Ectodermal cell (in vitro differentiated cells): Measurements from ENCODE around the gene AIDA.

Source experiments
- H3K27ac ChIP-seq: 2 replicates; pipeline ENCODE4 v1.7.0; 2013; ENCODE audit warnings: mild to moderate bottlenecking, low read depth, low read length; ENCODE audit not compliant: insufficient read depth, poor library complexity, severe bottlenecking
- H3K27me3 ChIP-seq: 2 replicates; pipeline ENCODE4 v1.7.0; 2013; ENCODE audit warnings: mild to moderate bottlenecking, low read length; ENCODE audit not compliant: insufficient read depth, control insufficient read depth, poor library complexity, severe bottlenecking
- H3K36me3 ChIP-seq: one replicate; pipeline ENCODE4 v1.7.0; 2013; ENCODE audit warnings: low read length; ENCODE audit not compliant: control insufficient read depth, insufficient read depth
- H3K4me1 ChIP-seq: one replicate; pipeline ENCODE4 v1.7.0; 2013; ENCODE audit warnings: low read length; ENCODE audit not compliant: control insufficient read depth, insufficient read depth
- H3K4me3 ChIP-seq: 2 replicates; pipeline ENCODE4 v1.7.0; 2013; ENCODE audit warnings: low read depth, low read length, control low read depth; ENCODE audit not compliant: insufficient read depth
- H3K9me3 ChIP-seq: 2 replicates; pipeline ENCODE4 v1.7.0; 2013; ENCODE audit warnings: mild to moderate bottlenecking, low read length, moderate library complexity; ENCODE audit not compliant: control insufficient read depth
- WGBS, 2 experiments: methylation state at CpG; one replicate each; pipeline ENCODE4 v1.1.7; 2013; ENCODE audit warnings: missing lambda C conversion rate in 2 of 2; 5-methylcytosine and 5-hydroxymethylcytosine counted together

The AIDA gene

DNA sequence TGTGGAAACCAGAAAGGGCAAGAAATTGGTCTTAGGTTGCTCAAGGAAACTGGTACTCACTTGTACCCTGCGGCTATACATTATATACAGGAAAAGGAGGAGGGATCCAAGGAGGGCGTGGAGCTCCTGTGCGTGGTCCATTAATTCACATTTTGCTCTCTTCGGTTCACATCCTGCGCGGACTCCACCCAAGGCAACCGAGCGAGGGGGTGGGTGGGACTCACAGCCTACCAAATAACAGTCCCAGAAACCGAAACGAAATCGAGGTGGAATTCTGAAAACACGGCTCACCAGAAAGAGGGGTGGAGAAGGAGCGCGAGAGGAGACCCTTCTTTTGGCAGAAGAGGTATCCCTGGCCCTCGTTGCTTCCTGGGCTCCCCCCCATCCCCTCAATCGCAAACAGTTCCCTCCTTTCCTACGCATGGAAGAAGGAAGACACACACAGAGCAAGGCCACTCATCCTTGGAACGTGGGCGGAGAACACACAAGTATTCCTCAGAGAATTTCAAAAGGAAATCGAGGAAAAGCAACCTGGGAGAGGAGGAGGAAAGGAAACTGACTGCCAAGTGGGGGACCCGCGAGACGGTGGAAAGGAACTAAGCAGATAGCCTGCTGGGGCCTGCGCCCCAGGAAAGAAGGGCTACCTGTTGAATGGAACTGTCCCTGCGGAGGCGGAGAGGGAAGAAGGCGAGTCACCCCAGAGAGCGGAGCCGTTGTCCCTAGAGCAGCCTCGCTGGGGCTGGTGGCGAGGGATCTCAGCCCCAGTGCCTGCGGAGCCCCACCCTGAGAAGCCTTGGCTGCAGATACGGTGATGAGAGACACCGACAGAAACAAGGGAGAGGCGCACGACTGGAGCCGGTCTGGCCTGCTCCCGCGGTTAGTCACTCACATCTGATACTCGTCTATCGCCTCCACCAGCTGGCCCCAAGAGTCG is 705 bp downstream of the AIDA start:
- H3K9me3 ChIP-seq, result no peaks in the 10 kb centered on the region
- H3K4me3 ChIP-seq, result peak overlapping the region; percentile 79
- 0 to 1% methylated on average over 41 of the region's 42 CpGs for WGBS, 2 experiments

DNA sequence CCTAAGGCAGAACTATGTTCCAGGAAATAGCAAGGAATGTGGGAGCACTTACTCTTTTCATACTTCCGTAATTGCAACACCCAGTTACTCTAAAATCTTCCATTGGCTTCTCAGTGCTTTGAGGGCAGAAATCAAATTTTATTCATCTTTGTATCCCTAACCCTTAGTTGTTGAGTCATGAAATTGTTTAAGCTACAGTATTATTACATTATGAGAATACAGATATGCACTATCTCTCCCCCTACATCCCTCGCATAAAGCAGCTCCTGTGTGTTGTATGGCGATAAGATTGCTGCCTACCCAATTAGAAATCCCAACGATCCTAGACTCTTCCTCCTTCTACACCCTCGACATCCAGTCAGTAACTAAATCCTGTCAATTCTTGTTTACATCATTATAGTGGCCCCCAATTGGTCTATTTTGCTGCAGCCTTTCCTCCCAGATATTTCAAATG is 2.6 kb downstream of the AIDA start:
- H3K4me1 ChIP-seq, result no peaks in the 10 kb centered on the region
- no peaks in the 10 kb centered on the region for H3K9me3 ChIP-seq
- no peak overlapping the region for H3K27ac ChIP-seq
- 91 to 92% methylated on average over 5 of the region's 5 CpGs for WGBS, 2 experiments
- H3K36me3 ChIP-seq, result no peaks in the 10 kb centered on the region
- no peaks in the 10 kb centered on the region for H3K27me3 ChIP-seq
- H3K4me3 ChIP-seq, result no peak overlapping the region

More for the DNA sequence above, 705 bp downstream of the AIDA start:
- Histone ChIP-seq H3K27ac (peak overlapping the region; percentile 30), H3K36me3 (peaks cover 5% of the 10 kb centered on the region), H3K4me1 (no peaks in the 10 kb centered on the region), H3K27me3 (no peaks in the 10 kb centered on the region)

DNA sequence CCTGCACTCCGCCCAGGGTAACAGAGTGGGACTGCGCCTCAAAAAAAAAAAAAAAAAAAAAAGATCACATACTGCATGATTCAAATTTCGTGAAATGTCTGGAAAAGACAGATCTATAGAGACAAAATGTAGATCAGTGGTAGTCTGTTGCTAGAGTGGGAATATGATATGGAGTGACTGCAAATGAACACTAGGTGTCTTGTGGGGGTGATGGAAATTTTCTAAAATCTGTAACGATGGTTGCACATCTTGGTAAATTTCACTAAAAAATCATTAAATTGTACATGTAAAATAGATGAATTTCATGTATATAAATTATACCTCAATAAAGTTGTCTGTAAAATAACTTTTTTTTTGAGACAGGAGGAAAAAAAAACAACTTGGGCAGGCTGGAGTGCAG is 5.5 kb downstream of the AIDA start:
- no peak overlapping the region for H3K4me3 ChIP-seq
- WGBS, 2 experiments, result 67% methylated on average over 3 of the region's 4 CpGs
- no peaks in the 10 kb centered on the region for H3K9me3 ChIP-seq
- peaks cover 10% of the 10 kb centered on the region for H3K36me3 ChIP-seq
- H3K27me3 ChIP-seq, result no peaks in the 10 kb centered on the region
- no peak overlapping the region for H3K27ac ChIP-seq
- H3K4me1 ChIP-seq, result no peaks in the 10 kb centered on the region

DNA sequence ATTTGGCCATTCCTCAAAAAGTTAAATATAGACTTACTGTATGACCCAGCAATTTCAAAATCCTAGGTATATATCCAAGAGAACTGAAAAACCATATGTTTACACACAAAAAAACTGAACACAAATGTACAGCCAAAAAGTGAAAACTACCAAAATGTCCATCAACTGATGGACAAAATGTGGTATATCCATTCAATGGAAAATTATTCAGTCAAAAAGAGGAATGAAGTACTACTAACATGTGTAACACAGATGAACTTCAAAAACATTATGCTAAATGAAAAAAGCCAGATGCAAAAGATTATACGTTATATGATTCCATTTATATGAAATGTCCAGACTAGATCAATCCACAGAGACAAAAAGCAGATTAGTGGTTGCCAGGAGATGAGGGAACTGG is 8.0 kb downstream of the AIDA start:
- Histone ChIP-seq H3K27ac (no peak overlapping the region), H3K4me3 (no peak overlapping the region), H3K36me3 (peaks cover 20% of the 10 kb centered on the region), H3K9me3 (no peaks in the 10 kb centered on the region), H3K27me3 (no peaks in the 10 kb centered on the region), H3K4me1 (no peaks in the 10 kb centered on the region)
- WGBS, 2 experiments, result 94% methylated on average over 1 of the region's 1 CpG; no CpG with 5 or more reads in 1 of the 2 experiments

DNA sequence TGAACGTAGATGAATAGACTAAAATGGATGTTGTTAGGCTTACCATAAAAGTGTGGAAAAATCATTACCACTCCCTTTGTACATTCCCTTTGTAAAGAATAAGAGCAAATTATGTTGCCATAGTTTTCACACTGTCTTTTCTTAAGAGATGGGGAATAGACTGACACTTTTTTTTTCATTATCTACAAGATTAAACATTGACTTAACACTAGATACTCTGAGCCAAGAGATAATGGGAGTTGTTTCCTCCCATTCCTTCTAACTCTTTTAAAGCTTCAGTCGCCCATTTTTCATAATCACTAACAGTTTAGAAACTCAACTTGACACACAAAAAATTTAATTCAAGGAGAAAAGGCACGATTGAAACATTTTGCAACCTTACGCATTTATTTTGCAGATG is 10.1 kb downstream of the AIDA start:
- no peak overlapping the region for H3K4me3 ChIP-seq
- H3K27ac ChIP-seq, result no peak overlapping the region
- 93 to 94% methylated on average over 3 of the region's 4 CpGs for WGBS, 2 experiments
- no peaks in the 10 kb centered on the region for H3K9me3 ChIP-seq
- peaks cover 23% of the 10 kb centered on the region for H3K36me3 ChIP-seq
- H3K27me3 ChIP-seq, result no peaks in the 10 kb centered on the region
- H3K4me1 ChIP-seq, result no peaks in the 10 kb centered on the region

DNA sequence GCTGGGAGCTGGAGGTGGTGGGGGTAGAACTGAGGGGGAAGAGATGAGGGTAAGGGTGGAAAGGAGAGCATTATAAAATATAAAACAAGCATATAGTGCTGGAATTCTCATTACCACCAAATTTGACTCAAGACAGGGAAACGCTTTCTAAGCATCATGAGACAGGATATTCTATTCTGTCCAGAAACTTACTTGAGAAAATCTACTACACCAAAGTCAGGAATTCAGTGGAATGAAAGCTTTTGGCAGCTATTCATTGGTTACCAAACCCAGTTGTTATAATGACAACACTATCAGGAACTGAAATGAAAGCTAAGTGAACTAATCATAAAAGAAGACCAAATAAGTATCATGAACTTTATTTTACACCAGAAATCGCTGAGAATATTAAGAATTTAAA is 14.5 kb downstream of the AIDA start:
- 93 to 96% methylated on average over 1 of the region's 2 CpGs for WGBS, 2 experiments
- H3K9me3 ChIP-seq, result no peaks in the 10 kb centered on the region

DNA sequence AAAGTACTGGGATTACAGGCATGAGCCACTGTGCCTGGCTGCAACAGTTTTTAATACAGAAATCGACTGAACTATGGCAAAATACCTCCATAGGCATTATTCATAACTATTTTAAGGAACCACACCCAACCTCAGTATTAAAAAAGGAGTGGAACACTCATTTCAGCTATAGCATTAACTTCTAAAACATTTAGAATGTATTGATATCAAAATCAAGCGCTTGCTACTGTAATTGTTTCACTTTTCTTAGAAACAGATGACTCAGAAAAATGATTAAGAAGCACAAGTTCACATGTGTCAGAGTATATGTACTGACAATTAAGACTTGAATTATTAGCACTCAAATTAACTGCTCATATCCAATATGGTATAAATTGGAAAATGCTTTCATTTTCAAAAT is 15.1 kb downstream of the AIDA start:
- no peaks in the 10 kb centered on the region for H3K4me1 ChIP-seq
- no peak overlapping the region for H3K27ac ChIP-seq
- H3K27me3 ChIP-seq, result no peaks in the 10 kb centered on the region
- peaks cover 13% of the 10 kb centered on the region for H3K36me3 ChIP-seq
- no peaks in the 10 kb centered on the region for H3K9me3 ChIP-seq
- 87 to 97% methylated on average over 1 to 2 of the region's 2 CpGs for WGBS, 2 experiments
- H3K4me3 ChIP-seq, result no peak overlapping the region

More for the DNA sequence above, 14.5 kb downstream of the AIDA start:
- Histone ChIP-seq H3K36me3 (peaks cover 17% of the 10 kb centered on the region), H3K4me3 (no peak overlapping the region), H3K27me3 (no peaks in the 10 kb centered on the region), H3K4me1 (no peaks in the 10 kb centered on the region), H3K27ac (no peak overlapping the region)

DNA sequence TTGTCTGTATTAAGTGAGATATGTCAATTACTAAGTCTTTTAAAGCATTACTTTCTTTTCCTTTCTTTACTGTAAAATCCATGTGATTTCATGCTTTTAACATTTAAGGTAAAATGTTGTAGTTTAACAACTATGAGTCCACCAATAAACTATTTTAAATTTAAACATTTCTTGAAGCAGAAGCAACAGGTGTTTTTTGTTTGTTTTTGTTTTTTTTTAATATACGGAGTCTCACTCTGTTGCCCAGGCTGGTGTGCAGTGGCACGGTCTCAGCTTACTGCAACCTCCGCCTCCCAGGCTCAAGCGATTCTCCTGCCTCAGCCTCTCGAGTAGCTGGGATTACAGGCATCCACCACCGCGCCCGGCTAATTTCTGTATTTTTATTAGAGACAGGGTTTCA is 15.6 kb downstream of the AIDA start:
- no peaks in the 10 kb centered on the region for H3K9me3 ChIP-seq
- no peak overlapping the region for H3K4me3 ChIP-seq
- no peak overlapping the region for H3K27ac ChIP-seq
- no peaks in the 10 kb centered on the region for H3K4me1 ChIP-seq
- H3K36me3 ChIP-seq, result peaks cover 13% of the 10 kb centered on the region
- H3K27me3 ChIP-seq, result no peaks in the 10 kb centered on the region
- WGBS, 2 experiments, result 88 to 95% methylated on average over 8 of the region's 8 CpGs

DNA sequence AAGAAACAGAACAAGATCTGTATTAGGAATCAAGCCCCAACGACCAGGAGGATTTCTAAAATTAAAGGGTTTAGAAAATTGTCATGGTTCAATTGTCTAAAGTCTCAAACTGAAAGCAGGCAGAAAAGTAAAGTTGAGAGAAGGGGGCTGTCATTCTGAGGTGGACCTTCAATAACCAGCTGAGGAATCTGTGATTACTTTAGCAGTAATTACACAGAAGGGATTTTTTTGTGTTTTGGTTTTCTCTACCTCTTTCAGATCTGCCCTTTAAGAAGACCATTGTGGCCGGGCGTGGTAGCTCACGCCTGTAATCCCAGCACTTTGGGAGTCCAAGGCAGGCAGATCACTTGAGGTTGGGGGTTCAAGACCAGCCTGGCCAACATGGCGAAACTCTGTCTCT is 17.4 kb downstream of the AIDA start:
- H3K4me1 ChIP-seq, result no peaks in the 10 kb centered on the region
- H3K4me3 ChIP-seq, result no peak overlapping the region
- H3K27ac ChIP-seq, result no peak overlapping the region
- 88 to 91% methylated on average over 5 of the region's 5 CpGs for WGBS, 2 experiments
- H3K27me3 ChIP-seq, result no peaks in the 10 kb centered on the region
- H3K36me3 ChIP-seq, result peaks cover 6% of the 10 kb centered on the region
- no peaks in the 10 kb centered on the region for H3K9me3 ChIP-seq

DNA sequence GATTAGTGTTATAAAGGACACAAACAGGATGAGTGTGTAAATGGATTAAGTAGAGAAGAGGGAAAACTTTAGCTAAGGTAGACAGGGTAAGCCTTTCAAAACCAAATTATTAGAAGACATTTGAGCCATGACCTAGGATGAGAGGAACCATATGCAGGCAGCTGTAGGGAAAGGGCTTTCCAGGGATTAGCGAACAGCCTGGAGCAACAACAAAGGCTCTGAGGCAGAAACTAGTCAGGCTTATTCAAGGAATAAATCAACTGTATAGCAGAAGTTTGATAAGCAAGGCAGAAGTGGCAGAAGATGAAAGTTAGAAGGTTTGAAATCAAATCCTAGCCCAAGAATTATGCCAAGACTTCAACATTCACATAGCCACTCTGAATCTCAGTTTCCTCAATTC is 21.3 kb downstream of the AIDA start:
- Histone ChIP-seq H3K27me3 (no peaks in the 10 kb centered on the region), H3K27ac (no peak overlapping the region)
- 88 to 94% methylated on average over 1 of the region's 1 CpG for WGBS, 2 experiments

More for the DNA sequence above, 21.3 kb downstream of the AIDA start:
- H3K4me3 ChIP-seq, result no peak overlapping the region
- H3K4me1 ChIP-seq, result no peaks in the 10 kb centered on the region
- H3K9me3 ChIP-seq, result no peaks in the 10 kb centered on the region
- peaks cover 9% of the 10 kb centered on the region for H3K36me3 ChIP-seq
